ENCODE results near the gene KCNT2.

DNA sequence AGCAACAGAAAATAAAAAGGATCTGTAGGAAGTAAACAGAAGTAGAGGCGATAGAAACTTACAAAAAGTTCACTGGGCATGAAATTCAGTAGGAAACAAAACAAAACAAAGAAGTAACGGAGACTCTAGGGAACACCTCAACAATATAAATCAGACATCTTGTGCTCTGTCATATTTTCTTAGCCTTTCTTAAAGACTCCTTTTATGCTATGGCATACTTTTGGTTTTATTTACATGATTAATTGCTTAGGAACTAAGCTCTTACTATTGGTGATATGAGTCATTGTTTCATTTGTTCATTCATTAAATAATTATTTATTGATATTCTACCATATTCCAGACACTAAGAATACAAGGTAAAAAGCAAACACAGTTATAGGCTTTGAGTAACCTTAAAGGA lies 126.6 kb downstream of the KCNT2 start:
- TF ChIP-seq, protein P1, sequence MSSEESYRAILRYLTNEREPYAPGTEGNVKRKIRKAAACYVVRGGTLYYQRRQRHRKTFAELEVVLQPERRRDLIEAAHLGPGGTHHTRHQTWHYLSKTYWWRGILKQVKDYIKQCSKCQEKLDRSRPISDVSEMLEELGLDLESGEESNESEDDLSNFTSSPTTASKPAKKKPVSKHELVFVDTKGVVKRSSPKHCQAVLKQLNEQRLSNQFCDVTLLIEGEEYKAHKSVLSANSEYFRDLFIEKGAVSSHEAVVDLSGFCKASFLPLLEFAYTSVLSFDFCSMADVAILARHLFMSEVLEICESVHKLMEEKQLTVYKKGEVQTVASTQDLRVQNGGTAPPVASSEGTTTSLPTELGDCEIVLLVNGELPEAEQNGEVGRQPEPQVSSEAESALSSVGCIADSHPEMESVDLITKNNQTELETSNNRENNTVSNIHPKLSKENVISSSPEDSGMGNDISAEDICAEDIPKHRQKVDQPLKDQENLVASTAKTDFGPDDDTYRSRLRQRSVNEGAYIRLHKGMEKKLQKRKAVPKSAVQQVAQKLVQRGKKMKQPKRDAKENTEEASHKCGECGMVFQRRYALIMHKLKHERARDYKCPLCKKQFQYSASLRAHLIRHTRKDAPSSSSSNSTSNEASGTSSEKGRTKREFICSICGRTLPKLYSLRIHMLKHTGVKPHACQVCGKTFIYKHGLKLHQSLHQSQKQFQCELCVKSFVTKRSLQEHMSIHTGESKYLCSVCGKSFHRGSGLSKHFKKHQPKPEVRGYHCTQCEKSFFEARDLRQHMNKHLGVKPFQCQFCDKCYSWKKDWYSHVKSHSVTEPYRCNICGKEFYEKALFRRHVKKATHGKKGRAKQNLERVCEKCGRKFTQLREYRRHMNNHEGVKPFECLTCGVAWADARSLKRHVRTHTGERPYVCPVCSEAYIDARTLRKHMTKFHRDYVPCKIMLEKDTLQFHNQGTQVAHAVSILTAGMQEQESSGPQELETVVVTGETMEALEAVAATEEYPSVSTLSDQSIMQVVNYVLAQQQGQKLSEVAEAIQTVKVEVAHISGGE (CRISPR knock-in tag; IDR thresholded peaks at IDR 0.05) = no peak
- TF ChIP-seq CEBPZ (IDR thresholded peaks at IDR 0.05; ENCODE audit: low read depth, low read length) = no peak
- no peak for TF ChIP-seq NFYB (IDR thresholded peaks at IDR 0.05; ENCODE audit: insufficient read depth, low read depth, low read length)
- TF ChIP-seq, protein P2, sequence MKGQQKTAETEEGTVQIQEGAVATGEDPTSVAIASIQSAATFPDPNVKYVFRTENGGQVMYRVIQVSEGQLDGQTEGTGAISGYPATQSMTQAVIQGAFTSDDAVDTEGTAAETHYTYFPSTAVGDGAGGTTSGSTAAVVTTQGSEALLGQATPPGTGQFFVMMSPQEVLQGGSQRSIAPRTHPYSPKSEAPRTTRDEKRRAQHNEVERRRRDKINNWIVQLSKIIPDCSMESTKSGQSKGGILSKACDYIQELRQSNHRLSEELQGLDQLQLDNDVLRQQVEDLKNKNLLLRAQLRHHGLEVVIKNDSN (IDR thresholded peaks at IDR 0.05; ENCODE audit: borderline replicate concordance, extremely low read length, insufficient read depth, low read depth, low read length) = no peak
- no peak for TF ChIP-seq TCF12 (IDR thresholded peaks at IDR 0.05; ENCODE audit: low read depth, low read length)
- TF ChIP-seq, protein P3, sequence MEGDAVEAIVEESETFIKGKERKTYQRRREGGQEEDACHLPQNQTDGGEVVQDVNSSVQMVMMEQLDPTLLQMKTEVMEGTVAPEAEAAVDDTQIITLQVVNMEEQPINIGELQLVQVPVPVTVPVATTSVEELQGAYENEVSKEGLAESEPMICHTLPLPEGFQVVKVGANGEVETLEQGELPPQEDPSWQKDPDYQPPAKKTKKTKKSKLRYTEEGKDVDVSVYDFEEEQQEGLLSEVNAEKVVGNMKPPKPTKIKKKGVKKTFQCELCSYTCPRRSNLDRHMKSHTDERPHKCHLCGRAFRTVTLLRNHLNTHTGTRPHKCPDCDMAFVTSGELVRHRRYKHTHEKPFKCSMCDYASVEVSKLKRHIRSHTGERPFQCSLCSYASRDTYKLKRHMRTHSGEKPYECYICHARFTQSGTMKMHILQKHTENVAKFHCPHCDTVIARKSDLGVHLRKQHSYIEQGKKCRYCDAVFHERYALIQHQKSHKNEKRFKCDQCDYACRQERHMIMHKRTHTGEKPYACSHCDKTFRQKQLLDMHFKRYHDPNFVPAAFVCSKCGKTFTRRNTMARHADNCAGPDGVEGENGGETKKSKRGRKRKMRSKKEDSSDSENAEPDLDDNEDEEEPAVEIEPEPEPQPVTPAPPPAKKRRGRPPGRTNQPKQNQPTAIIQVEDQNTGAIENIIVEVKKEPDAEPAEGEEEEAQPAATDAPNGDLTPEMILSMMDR (IDR thresholded peaks at IDR 0.05 in 2 of 3, conservative IDR thresholded peaks at IDR 0.05 in 1 of 3; ENCODE audit: control insufficient read depth in 2 of 3, extremely low read depth in 1 of 3, insufficient read depth in 1 of 3, low read depth in 3 of 3, low read length in 3 of 3) = no peak
- TF ChIP-seq, protein P4, sequence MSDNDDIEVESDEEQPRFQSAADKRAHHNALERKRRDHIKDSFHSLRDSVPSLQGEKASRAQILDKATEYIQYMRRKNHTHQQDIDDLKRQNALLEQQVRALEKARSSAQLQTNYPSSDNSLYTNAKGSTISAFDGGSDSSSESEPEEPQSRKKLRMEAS (IDR thresholded peaks at IDR 0.05; ENCODE audit: low read depth, low read length) = no peak
- no peak for TF ChIP-seq HDAC2 (IDR thresholded peaks at IDR 0.05)
- no peak for TF ChIP-seq POLR2A (IDR thresholded peaks at IDR 0.05; ENCODE audit: low read depth, low read length)

Measured in GM12878 (cell line).